ENCODE measurements around the gene CABP4. TPM values are rescaled to one million over a fixed set of nuclear protein-coding genes. Genes with fewer than 3 reads are reported as not detected.

Gene CABP4
- total and polyA plus RNA-seq, 2 donors (not counting 1 experiment from before 2014, with no cell fraction given) = 3.2 to 5.2 TPM

GRCh38 chr11:67416416-67417335, 38.5 kb upstream of the CABP4 start:
- no peaks in the 10 kb centered on the region for H3K36me3 ChIP-seq (replicated peaks in 1 of 2; ENCODE audit: control extremely low read depth in 1 of 2, control insufficient read depth in 1 of 2, extremely low read depth in 1 of 2, insufficient read depth in 2 of 2, low read length in 1 of 2)
- H3K4me1 ChIP-seq (ENCODE audit: control insufficient read depth in 2 of 2, insufficient read depth in 2 of 2, low read length in 2 of 2) = peaks cover 79 to 89% of the 10 kb centered on the region in 2 donors
- intact Hi-C loops (cut with micrococcal nuclease) = no loop called here
- peak overlapping the region in 4 of 5 experiments; percentile 2 to 62 (median 32) for H3K4me3 ChIP-seq (ENCODE audit: control extremely low read depth in 1 of 5, extremely low read depth in 1 of 5, insufficient read depth in 1 of 5, low read depth in 2 of 5, low read length in 4 of 5)
- peak overlapping the region; percentile 95 for H3K4me2 ChIP-seq (replicated peaks; ENCODE audit: low read depth, low read length, poor library complexity, severe bottlenecking)
- ChIA-PET CTCF (interaction anchor here (1.3 to 10.4 kb wide), 6 partner anchors 10 to 60 kb away, joined by 3 to 121 read pairs (median 4); partner anchors contain the start of genes PPP1CA, RPS6KB2 and TBC1D10C), POLR2A (interaction anchor here (0.8 to 10.7 kb wide), 11 partner anchors 8 to 116 kb away, joined by 3 to 195 read pairs (median 7); partner anchors contain the start of genes AIP, PPP1CA, PTPRCAP and RPS6KB2)
- H3K27me3 Mint-ChIP-seq = no peaks in the 10 kb centered on the region
- peak; percentile 77 for DNase-seq
- H3K9ac ChIP-seq (ENCODE audit: low read length) = peak overlapping the region; percentile 61
- TF ChIP-seq EZH2 (IDR thresholded peaks at IDR 0.05; ENCODE audit: borderline replicate concordance, insufficient read depth, low read depth, low read length, poor library complexity, severe bottlenecking) = no peak
- TF ChIP-seq CTCF (IDR thresholded peaks at IDR 0.05) = no peak
- H3K9me3 Mint-ChIP-seq (ENCODE audit: insufficient read depth) = no peaks in the 10 kb centered on the region
- H3K79me2 ChIP-seq (ENCODE audit: control insufficient read depth, insufficient read depth, low read length) = peaks cover 27% of the 10 kb centered on the region
- peak overlapping the region; percentile 89 for H3K4me3 Mint-ChIP-seq
- H3K27ac Mint-ChIP-seq = peak overlapping the region; percentile 98
- no peaks in the 10 kb centered on the region for H3K27me3 ChIP-seq (replicated peaks in 1 of 4; ENCODE audit: control extremely low read depth in 1 of 4, control insufficient read depth in 3 of 4, insufficient read depth in 4 of 4, low read length in 3 of 4)
- peak overlapping the region; percentile 43 to 71 for H3K27ac ChIP-seq (ENCODE audit: low read length in 2 of 2)
- peaks cover 75% of the 10 kb centered on the region for H3K4me1 Mint-ChIP-seq
- ATAC-seq (ENCODE audit: low read depth) = peak; percentile 10
- H2AFZ ChIP-seq (ENCODE audit: insufficient read depth, low read depth, low read length, poor library complexity, severe bottlenecking) = peak overlapping the region; percentile 23
- no peaks in the 10 kb centered on the region for H4K20me1 ChIP-seq (ENCODE audit: control insufficient read depth, insufficient read depth, low read length, poor library complexity, severe bottlenecking)
- H3K9me3 ChIP-seq (ENCODE audit: control extremely low read depth in 1 of 3, control insufficient read depth in 2 of 3, insufficient read depth in 1 of 3, low read length in 2 of 3) = no peaks in the 10 kb centered on the region
- WGBS (ENCODE audit: insufficient coverage) = 55% methylated on average over 15 of the region's 21 CpGs

All from B cell (primary cell).